Measurements from ENCODE around the gene CTXN1.
A peak's percentile ranks its signal among the peaks of the same experiment; 100 is the strongest.
"Not testable (repeated sequence)": the region's sequence is repeated elsewhere in the genome, so short reads cannot be mapped to it uniquely, and the experiment has no call there.

The CTXN1 gene

DNA sequence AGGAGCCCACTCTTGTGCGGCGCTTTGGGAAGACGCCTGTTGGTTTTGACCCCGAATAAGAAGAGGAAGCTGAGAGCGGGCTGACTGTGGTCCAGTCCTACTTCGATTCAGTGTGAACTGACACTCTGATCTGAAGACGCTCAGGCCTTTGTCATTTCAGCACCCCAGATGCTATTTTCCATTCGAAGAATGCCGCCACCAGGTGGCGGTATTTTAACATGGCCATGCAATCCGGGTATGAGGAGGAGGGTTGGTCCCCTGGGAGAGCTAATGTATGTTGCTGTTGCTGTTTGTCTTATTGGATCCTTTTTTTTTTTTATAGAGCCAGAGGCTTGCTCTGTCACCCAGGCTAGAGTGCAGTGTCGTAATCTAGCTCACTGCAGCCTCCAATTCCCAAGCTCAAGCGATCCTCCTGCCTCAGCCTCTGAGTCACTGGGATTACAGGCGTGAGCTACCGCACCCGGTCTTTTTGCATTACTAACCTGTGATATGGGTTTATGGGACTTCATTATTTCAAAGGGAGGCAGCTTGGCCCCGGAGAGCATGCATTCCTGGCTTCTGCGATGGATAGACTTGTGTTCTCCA, 18.3 kb upstream of the CTXN1 start:
- DNase-seq (ENCODE audit: low spot score) = peak; percentile 81

DNA sequence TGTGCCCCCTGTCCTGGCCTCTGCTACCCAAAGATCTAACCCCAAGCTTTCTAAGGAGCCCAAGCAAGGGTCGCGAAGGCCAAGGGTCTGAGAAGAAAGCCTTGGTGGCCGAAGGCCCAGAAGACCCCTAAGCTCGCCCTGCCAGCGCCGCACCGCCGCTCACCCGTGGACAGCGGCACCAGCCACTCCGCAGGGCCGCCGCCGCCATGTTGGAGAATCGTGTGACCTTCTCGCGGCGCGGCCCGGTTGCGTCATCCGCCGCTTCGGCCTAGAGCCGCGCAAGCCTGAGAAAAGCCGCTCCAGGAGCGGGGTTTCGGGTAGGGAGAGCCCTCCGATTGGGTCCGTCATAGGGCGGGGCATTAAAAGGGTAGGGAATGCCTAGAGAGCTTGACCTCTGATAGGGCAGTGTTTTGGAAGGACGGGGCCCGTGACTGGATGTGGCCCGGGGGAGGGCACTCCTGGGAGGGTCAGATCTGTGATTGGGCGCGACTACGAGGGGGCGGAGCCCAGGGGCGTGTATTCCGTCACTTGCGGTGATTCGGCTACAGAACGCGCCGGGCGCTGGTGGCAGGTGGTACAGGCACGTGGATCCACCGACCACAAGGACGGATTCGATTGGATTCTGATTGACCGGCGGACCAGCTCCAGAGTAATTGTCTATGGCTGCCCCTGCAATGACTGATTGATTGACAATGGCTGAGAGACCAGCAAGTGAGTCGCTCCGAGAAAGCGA, 17.7 kb upstream of the CTXN1 start, which contains the start of gene TIMM44:
TIMM44 (minus strand) TSS at position 223 of the 733 bp plus-strand sequence; CDS start at position 208, 15 bp downstream.
- peak; percentile 98 for DNase-seq (ENCODE audit: low spot score)

- no peak for DNase-seq (ENCODE audit: low spot score)
Measured at GRCh38 chr19:7942981-7943443, 17.1 kb upstream of the CTXN1 start.

- DNase-seq (ENCODE audit: low spot score) = no peak
Measured at GRCh38 chr19:7941895-7942596, 16.1 kb upstream of the CTXN1 start.

GRCh38 chr19:7940841-7941240, 14.9 kb upstream of the CTXN1 start:
- no peak for DNase-seq (ENCODE audit: low spot score)

DNA sequence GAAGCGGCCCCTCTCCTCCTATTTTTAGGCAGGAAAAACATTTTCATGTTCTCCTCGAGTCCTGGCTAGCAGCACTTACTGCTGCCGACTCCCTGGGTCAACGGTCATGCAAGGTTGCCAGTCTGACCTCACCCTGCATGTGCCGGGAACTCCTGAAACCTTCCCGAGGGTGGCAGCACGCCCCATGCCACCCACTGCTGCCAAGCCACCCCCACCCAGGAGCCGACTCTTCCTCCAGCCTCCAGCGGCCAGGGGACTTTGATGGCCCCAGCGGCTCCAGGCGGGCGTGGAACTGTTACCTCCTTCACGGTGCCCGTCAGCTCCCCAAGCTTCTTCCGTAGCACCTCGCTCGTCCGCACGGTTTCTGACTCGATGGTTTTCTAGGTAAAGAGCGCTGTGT, 8.8 kb upstream of the CTXN1 start:
- DNase-seq (ENCODE audit: low spot score) = no peak

DNA sequence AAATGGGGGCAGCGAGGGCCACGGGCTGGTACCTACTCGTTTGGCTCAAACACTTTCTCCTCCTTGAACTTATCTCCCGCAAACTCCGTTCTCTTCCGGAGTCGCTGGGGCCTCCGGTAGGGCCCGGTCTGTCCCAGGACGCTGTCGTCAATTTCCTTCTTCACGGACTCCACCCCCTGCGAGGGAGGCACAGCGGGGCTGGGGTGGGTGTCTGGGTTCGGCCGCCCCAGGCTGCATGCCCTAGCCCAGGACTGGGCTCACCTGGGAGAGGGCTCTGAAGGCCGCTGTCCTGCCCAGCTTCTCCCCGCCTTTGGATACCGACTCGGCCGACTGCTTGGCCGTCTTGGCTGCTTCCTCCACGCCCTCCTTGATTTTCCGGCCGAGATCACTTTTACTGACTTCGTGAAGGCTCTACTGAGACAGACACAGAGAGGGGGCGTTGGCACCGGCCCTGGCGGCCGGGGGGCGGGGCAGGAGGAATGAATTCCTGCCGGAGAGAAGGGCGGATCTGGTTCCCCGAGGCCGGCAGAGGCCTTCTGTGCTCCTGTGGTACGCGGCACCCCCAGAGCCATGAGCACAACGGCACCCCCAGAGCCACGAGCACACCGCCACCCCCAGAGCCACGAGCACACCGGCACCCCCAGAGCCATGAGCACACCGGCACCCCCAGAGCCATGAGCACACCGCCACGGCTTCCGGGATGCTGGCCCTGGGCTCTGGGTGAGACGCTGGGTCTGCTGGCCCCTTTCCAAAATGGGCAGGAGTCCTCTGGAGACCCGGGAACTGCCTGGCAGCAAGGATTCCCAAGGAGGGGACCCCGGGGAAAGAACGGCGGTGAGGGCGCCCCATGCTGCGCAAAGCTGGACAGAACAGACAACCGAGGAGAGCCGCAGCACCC, 8.1 kb upstream of the CTXN1 start:
- no peak for DNase-seq (ENCODE audit: low spot score)

- no peak for DNase-seq (ENCODE audit: low spot score)
Measured at GRCh38 chr19:7933411-7933810, 7.5 kb upstream of the CTXN1 start.

DNA sequence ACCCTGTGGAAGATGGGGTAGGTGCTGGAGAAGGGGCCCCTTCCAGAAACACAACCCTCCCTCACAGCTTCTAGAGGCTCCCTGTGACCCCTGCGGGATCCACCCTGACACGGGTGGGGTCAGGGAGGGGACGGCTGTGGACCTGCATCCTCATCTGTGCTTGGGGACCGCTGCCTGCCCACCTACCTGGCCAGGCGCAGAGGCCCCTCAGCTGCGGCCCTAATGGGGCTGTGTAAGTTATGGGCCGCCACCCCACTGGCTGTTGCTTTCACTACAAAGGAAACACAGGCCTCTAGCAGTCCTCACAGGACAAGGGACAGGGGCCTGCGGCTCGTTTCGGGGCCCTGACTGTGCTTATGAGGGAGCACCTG, 7.0 kb upstream of the CTXN1 start:
- DNase-seq (ENCODE audit: low spot score) = no peak

- no peak for DNase-seq (ENCODE audit: low spot score)
Measured at GRCh38 chr19:7932276-7932929, 6.5 kb upstream of the CTXN1 start.

DNA sequence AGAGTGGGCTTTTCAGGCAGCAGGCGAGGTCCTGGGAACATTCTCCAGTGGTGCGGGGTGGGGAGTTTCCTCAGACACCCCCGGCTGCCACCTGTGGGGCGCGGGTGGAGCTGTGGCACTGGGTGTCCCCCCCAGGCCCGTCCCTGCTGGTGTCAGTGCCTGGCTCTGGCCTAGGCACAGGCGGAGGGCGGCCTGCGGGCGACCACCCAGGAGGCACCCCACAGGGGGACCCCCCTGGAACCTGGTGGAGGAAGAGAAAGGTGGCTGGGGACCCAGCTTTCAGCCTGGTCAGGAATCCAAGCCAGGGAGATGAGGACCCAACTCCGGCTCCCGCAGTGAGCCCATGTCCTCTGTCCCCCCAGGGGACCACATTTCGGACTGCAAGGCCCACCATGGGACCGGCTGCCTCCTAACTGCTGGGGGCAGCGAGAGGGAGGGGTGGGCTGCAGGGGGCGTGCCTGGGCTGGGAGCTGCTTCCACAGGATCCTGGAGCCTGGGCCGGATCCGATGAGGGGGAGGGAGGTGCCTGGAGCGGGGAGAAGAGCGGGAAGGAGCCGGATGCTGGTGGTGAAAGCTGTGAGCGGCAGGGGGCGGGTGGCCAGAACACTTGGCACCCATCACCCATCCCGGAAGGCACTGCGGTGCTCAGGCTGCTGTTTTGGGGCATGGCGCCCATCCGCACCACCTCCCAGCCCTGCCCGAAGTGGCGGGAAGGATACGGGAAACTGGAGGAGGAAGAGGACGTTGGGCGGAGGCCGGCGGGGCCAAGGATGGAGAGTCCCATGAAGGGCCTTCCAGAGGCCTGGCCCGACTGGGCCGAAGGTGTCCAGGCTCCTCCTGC, 5.5 kb upstream of the CTXN1 start:
- no peak for DNase-seq (ENCODE audit: low spot score)

GRCh38 chr19:7930765-7931164, 4.8 kb upstream of the CTXN1 start:
- DNase-seq (ENCODE audit: low spot score) = no peak

GRCh38 chr19:7930030-7930429, 4.1 kb upstream of the CTXN1 start:
- not testable (repeated sequence) for DNase-seq (ENCODE audit: low spot score)

DNA sequence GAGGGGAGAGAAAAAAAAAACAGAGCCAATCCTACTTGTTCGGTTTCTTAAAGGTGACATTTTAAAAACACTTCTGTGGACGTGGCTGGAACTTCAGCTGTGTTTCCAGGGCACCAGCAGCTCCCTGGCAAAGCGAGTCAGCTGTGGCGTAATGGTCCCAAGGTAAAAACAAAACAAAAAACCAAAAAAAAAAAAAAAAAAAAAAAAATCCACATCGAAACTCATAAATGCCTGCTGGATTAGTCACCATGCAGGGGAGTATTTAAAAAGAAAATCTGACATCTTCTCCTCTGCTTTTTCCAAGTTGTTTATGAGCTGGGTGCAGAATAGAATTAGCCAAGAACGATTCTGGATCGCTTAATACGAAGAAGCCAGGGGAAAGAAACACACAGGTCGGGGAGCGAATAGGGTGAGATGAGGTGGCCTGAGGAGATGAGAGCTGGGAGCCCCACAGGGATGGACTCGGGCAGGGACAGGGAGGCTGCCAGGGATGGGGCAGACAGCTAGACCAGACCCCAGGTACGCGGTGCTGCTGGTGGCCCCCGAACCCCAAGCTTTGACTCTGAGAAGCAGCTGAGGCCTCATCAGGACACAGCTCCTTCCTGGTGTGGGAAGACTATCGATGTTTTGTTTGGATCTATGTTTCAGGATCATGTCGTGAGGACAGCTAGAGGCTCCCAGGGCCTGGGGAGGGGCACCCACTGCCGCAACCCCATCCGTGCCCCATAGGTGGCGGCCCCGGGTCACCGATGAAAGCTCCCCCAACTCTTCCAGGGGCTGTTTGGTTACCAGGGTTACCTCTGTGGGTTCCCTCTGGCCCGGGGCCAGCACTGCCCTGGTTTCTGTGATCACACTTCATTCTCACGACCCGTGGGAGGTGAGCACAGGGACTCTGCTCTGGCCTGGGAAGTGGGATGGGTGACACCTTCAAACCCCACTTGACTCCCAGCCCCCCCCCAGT, 3.1 kb upstream of the CTXN1 start:
- peak; percentile 73 for DNase-seq (ENCODE audit: low spot score)

DNA sequence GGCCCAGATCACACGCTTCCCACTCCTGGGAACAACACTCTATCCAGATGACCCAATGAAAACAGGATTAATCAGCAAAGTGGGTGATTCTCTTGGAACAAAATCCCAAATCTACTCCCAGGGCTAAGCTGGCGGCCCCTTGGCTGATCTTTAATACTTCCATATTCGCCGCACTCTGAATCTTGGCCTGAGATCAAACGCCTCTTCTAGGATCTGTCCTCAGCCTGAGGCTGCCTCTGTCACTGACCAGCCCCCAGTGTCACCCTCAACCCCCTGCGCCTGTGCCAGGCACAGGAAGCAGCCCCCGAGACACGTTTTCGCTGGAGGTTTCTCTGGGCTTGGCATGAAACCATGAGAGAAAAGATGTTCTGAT, 2.4 kb upstream of the CTXN1 start:
- no peak for DNase-seq (ENCODE audit: low spot score)

- DNase-seq (ENCODE audit: low spot score) = no peak
Measured at GRCh38 chr19:7927605-7928333, 1.8 kb upstream of the CTXN1 start.

DNA sequence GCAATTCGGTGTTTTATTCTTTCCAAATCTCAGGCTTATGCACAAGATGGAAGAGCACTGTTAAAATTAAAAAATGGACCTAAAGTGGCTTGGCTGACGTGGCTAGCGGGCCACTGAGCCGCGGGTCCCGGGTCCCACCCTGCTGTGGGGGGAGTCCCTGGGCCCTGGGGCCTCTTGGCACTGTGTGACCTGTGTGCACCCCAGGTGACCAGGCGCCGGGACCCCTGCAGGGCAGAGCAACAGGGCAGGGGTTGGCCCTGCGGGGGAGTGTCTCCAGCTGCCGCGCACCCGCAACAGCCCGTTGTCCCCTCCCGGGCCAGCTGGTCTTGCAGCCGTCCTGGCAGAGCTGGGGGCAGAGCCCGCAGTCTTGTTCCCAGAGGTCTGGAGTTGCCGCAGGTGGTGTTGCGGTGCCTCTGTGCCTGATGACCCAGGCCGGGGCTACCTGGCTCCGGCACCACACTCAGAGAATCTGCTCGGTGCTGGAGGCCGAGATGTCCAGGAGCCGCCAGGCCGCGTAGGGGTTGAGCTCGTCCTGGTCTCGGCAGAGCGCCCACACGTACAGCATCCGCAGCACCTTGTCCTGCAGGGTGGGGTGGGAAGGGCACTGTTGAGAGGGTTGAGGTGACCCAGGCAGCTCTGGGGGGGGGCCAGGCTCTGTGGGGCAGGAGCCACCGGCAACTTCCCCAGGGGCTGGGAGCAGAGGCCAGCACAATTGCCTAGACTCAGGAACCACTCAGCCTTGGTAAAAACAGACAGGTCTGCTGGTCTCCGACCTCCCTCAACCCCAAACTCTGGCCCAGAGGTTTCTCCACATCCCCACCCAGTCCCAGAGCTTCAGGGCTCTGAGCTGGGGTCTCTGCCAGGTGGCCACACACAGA, 1.0 kb upstream of the CTXN1 start:
- DNase-seq (ENCODE audit: low spot score) = no peak
